ENCODE measurements around the gene PDIA4. TPM values are rescaled to one million over a fixed set of nuclear protein-coding genes. Genes with fewer than 3 reads are reported as not detected.

PDIA4 gene
- total and polyA plus RNA-seq, 2 of the 8 experiments (the other 6 are each of a cell fraction or from before 2014, with no cell fraction given) = 119 to 303 TPM

- Histone ChIP-seq H3K27me3 (replicated peaks in 1 of 4; ENCODE audit: control insufficient read depth in 3 of 4, extremely low read depth in 1 of 4, insufficient read depth in 3 of 4, low read length in 3 of 4) (no peaks in the 10 kb centered on the region), H3K23ac (ENCODE audit: insufficient read length) (no peak overlapping the region), H2BK15ac (ENCODE audit: low read length) (no peak overlapping the region), H3K18ac (ENCODE audit: extremely low read depth, low read length) (no peak overlapping the region), H2BK120ac (replicated peaks; ENCODE audit: low read depth, low read length) (no peak overlapping the region), H3K14ac (ENCODE audit: insufficient read length) (no peak overlapping the region), H3K4me3 (ENCODE audit: extremely low read depth in 1 of 4, insufficient read depth in 2 of 4, low read depth in 3 of 4, low read length in 4 of 4) (no peak overlapping the region), H2AK5ac (ENCODE audit: low read depth, low read length) (no peak overlapping the region), H3K79me1 (ENCODE audit: low read depth, low read length) (no peaks in the 10 kb centered on the region), H3K4me1 (replicated peaks in 1 of 4; ENCODE audit: control insufficient read depth in 3 of 4, insufficient read depth in 4 of 4, low read length in 3 of 4) (peaks cover 0 to 4% (median 2%) of the 10 kb centered on the region in 4 experiments; a peak in 3 of 7 replicates), H3K4me2 (ENCODE audit: insufficient read depth in 1 of 2, low read depth in 2 of 2, low read length in 2 of 2) (no peak overlapping the region), H3K79me2 (ENCODE audit: control insufficient read depth in 1 of 2, insufficient read depth in 2 of 2, low read length in 2 of 2) (no peaks in the 10 kb centered on the region), H3K23me2 (ENCODE audit: low read depth, low read length) (no peaks in the 10 kb centered on the region), H2BK20ac (ENCODE audit: low read length) (no peak overlapping the region), H3K9ac (replicated peaks in 1 of 4; ENCODE audit: extremely low read depth in 1 of 4, low read depth in 3 of 4, low read length in 3 of 4) (no peak overlapping the region), H4K91ac (replicated peaks; ENCODE audit: insufficient read length, low read length) (no peak overlapping the region), H4K5ac (ENCODE audit: insufficient read length, low read depth, low read length) (no peak overlapping the region), H4K8ac (ENCODE audit: extremely low read depth, insufficient read depth, low read length) (no peak overlapping the region), H2BK5ac (ENCODE audit: low read depth, low read length) (no peak overlapping the region), H3K27ac (ENCODE audit: low read depth, low read length) (no peak overlapping the region), H2AFZ (ENCODE audit: low read length) (no peak overlapping the region), H3K36me3 (ENCODE audit: control insufficient read depth in 2 of 4, insufficient read depth in 4 of 4, low read length in 3 of 4) (no peaks in the 10 kb centered on the region), H3K4ac (replicated peaks; ENCODE audit: insufficient read length, low read depth, low read length) (no peak overlapping the region), H3K56ac (replicated peaks; ENCODE audit: insufficient read length, low read depth, low read length) (no peak overlapping the region), H2BK12ac (ENCODE audit: low read depth, low read length) (0 out of 2 replicates have a peak overlapping the region, but pooled peaks have one; percentile 23), H3K9me3 (ENCODE audit: insufficient read depth in 2 of 2, low read depth in 1 of 2, low read length in 1 of 2) (no peaks in the 10 kb centered on the region; a peak in 1 of 4 replicates), H4K20me1 (replicated peaks in 1 of 2; ENCODE audit: control insufficient read depth in 1 of 2, insufficient read depth in 2 of 2, low read length in 2 of 2) (no peaks in the 10 kb centered on the region)
- CTCF ChIA-PET (ENCODE audit: partially characterized antibody) = interaction anchor here (0.9 to 7.7 kb wide), 2 partner anchors 9 to 13 kb away, joined by 3 to 56 read pairs; no protein-coding TSS in a partner anchor
- WGBS, 2 experiments (ENCODE audit: extremely low coverage in 1 of 2, insufficient coverage in 1 of 2, insufficient read length in 1 of 2, insufficient replicate concordance in 2 of 2, low coverage in 1 of 2, low lambda C conversion rate in 2 of 2, missing lambda C conversion rate in 1 of 2) = 91% methylated on average over 8 of the region's 8 CpGs; no CpG with 5 or more reads in 1 of the 2 experiments
- DNase-seq (ENCODE audit: low read depth in 1 of 2, low spot score in 2 of 2) (no peak), FAIRE-seq (no peak)
- POLR2A ChIA-PET (ENCODE audit: partially characterized antibody) = interaction anchor here (0.6 to 1.2 kb wide), 4 partner anchors 10 to 157 kb away, joined by 3 to 7 read pairs (median 4); no protein-coding TSS in a partner anchor
- TF ChIP-seq RFX5 (IDR thresholded peaks at IDR 0.05; ENCODE audit: borderline replicate concordance, low read depth, low read length) (no peak), TBP (IDR thresholded peaks at IDR 0.05; ENCODE audit: low read depth, low read length) (no peak), HDAC6 (IDR thresholded peaks at IDR 0.05; ENCODE audit: low read depth, low read length) (no peak)
Measured at GRCh38 chr7:148993193-148993592, 35.1 kb downstream of the PDIA4 start.
